ENCODE measurements around the gene RPUSD1. TPM values are rescaled to one million over a fixed set of nuclear protein-coding genes. Genes with fewer than 3 reads are reported as not detected.
A peak's percentile ranks its signal among the peaks of the same experiment; 100 is the strongest.

The RPUSD1 gene
- total RNA-seq, 1 experiment from 2014 or later = 59.9 TPM

GRCh38 chr16:740764-741505 lies 47.2 kb downstream of the RPUSD1 start, which contains the start of gene CIAO3 (continued):
- TF ChIP-seq, protein P1, sequence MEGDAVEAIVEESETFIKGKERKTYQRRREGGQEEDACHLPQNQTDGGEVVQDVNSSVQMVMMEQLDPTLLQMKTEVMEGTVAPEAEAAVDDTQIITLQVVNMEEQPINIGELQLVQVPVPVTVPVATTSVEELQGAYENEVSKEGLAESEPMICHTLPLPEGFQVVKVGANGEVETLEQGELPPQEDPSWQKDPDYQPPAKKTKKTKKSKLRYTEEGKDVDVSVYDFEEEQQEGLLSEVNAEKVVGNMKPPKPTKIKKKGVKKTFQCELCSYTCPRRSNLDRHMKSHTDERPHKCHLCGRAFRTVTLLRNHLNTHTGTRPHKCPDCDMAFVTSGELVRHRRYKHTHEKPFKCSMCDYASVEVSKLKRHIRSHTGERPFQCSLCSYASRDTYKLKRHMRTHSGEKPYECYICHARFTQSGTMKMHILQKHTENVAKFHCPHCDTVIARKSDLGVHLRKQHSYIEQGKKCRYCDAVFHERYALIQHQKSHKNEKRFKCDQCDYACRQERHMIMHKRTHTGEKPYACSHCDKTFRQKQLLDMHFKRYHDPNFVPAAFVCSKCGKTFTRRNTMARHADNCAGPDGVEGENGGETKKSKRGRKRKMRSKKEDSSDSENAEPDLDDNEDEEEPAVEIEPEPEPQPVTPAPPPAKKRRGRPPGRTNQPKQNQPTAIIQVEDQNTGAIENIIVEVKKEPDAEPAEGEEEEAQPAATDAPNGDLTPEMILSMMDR (IDR thresholded peaks at IDR 0.05 in 2 of 3, conservative IDR thresholded peaks at IDR 0.05 in 1 of 3; ENCODE audit: borderline replicate concordance in 1 of 3, insufficient read depth in 1 of 3, low read depth in 2 of 3, low read length in 2 of 3) = peak; percentile 63 to 81 (median 75)

DNA sequence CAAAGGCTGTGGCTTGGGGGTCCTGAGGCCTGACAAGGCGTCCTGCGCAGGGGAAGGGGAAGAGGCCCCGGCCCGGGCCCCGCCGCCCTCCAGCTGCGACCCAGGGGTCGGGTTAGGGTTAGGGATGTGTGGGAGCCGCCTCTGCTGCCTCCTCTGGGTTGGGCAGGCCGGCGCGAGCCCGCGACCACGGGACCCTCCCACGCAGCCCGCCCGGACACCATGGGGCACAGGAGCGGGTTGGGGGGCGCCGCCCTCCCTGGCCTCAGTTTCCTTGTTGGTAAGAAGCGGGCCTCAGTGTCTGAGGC lies 47.8 kb downstream of the RPUSD1 start:
- Histone ChIP-seq H3K4me2 (ENCODE audit: low read length) (peak overlapping the region; percentile 95), H3K27me3 (ENCODE audit: insufficient read depth, low read length) (no peaks in the 10 kb centered on the region), H3K9me2 (ENCODE audit: insufficient read depth) (no peaks in the 10 kb centered on the region), H3K4me1 (ENCODE audit: control insufficient read depth in 1 of 2, insufficient read depth in 2 of 2, low read length in 2 of 2) (peaks cover 8 to 21% of the 10 kb centered on the region in 2 experiments), H3K4me3 (replicated peaks in 1 of 2; ENCODE audit: low read depth in 1 of 2, low read length in 2 of 2) (peak overlapping the region; percentile 84 to 90), H3K27ac (ENCODE audit: low read depth, low read length) (peak overlapping the region; percentile 62), H3K79me2 (ENCODE audit: insufficient read depth, low read length) (peaks cover 12% of the 10 kb centered on the region; the same call in 1 of the 2 replicates), H3K9me3 (ENCODE audit: control insufficient read depth in 1 of 2, insufficient read depth in 1 of 2, low read depth in 1 of 2, low read length in 2 of 2) (no peaks in the 10 kb centered on the region), H3K9ac (ENCODE audit: low read length) (peak overlapping the region; percentile 90), H2AFZ (ENCODE audit: low read depth, low read length, poor library complexity, severe bottlenecking) (no peak overlapping the region), H4K20me1 (ENCODE audit: insufficient read depth) (no peaks in the 10 kb centered on the region), H3K36me3 (ENCODE audit: control insufficient read depth in 1 of 2, insufficient read depth in 2 of 2, low read length in 2 of 2) (peaks cover 6 to 14% of the 10 kb centered on the region in 2 experiments)
- no peak for TF ChIP-seq RAD21 (IDR thresholded peaks at IDR 0.05; ENCODE audit: low read depth)
- TF ChIP-seq, protein P2, sequence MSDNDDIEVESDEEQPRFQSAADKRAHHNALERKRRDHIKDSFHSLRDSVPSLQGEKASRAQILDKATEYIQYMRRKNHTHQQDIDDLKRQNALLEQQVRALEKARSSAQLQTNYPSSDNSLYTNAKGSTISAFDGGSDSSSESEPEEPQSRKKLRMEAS (IDR thresholded peaks at IDR 0.05) = no peak
- TF ChIP-seq TCF7L2 (IDR thresholded peaks at IDR 0.05; ENCODE audit: borderline replicate concordance, extremely low read depth, insufficient read depth, insufficient read length) = no peak
- TF ChIP-seq SIN3A (IDR thresholded peaks at IDR 0.05; ENCODE audit: low read depth) = no peak
- no peak for TF ChIP-seq EGR1 (IDR thresholded peaks at IDR 0.05; ENCODE audit: low read depth)
- no peak for TF ChIP-seq ZNF274 (IDR thresholded peaks at IDR 0.05; ENCODE audit: low read depth, low read length)
- TF ChIP-seq, protein P3, sequence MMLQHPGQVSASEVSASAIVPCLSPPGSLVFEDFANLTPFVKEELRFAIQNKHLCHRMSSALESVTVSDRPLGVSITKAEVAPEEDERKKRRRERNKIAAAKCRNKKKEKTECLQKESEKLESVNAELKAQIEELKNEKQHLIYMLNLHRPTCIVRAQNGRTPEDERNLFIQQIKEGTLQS (IDR thresholded peaks at IDR 0.05) = no peak
- no peak for TF ChIP-seq REST (IDR thresholded peaks at IDR 0.05; ENCODE audit: low read depth)
- TF ChIP-seq POLR2AphosphoS5 (IDR thresholded peaks at IDR 0.05; ENCODE audit: low read depth, low read length) = no peak
- TF ChIP-seq YY1 (IDR thresholded peaks at IDR 0.05; ENCODE audit: extremely low read depth, insufficient replicate concordance, low read depth, low read length) = no peak
- TF ChIP-seq SP1 (IDR thresholded peaks at IDR 0.05; ENCODE audit: low read depth) = no peak
- POLR2A ChIA-PET = interaction anchor here (1.4 kb wide), 2 partner anchors 12 to 19 kb away, joined by 4 to 5 read pairs; partner anchors contain the start of gene ANTKMT
- DNase-seq (ENCODE audit: low read depth, low spot score) = no peak
- RAD21 ChIA-PET (ENCODE audit: low non-redundant PET in 1 of 2, low total read pairs in 2 of 2, uncharacterized antibody in 2 of 2, unreplicated experiment in 2 of 2) = interaction anchor here in 1 of 2 experiments (1.4 kb wide), 1 partner anchor 20 kb away, joined by 5 read pairs; the partner anchor contains the start of gene MSLN
- TSS peak; percentile 62 for BruUV-seq (replicated peaks)
- CTCF ChIA-PET = interaction anchor here (1.4 to 2.2 kb wide), 3 partner anchors 10 to 48 kb away, joined by 3 to 9 read pairs (median 7); partner anchors contain the start of genes CHTF18 and RPUSD1
- ATAC-seq = peak; percentile 24
- intact Hi-C loops (cut with micrococcal nuclease) = no loop called here

Measured in HCT116 (cell line).